Measurements from ENCODE around the gene MARK3.

MARK3 gene

GRCh38 chr14:103456167-103456835, 71.1 kb downstream of the MARK3 start:
- no peaks in the 10 kb centered on the region for H3K27me3 ChIP-seq (ENCODE audit: insufficient read depth, poor library complexity, severe bottlenecking)
- no peak overlapping the region for H3K4me3 ChIP-seq (replicated peaks; ENCODE audit: insufficient read depth, low read length)
- H3K27ac ChIP-seq (replicated peaks): no peak overlapping the region
- TF ChIP-seq SPI1 (IDR thresholded peaks at IDR 0.05; ENCODE audit: borderline replicate concordance, low read depth): no peak
- no peak for TF ChIP-seq REST (IDR thresholded peaks at IDR 0.05; ENCODE audit: insufficient replicate concordance, low read depth)
- TF ChIP-seq CTCF (IDR thresholded peaks at IDR 0.05; ENCODE audit: insufficient read depth, low read length): no peak
- TF ChIP-seq POLR2AphosphoS5 (IDR thresholded peaks at IDR 0.05; ENCODE audit: low read depth): no peak
- no peak for TF ChIP-seq GABPA (IDR thresholded peaks at IDR 0.05; ENCODE audit: low read depth)
- no peak for DNase-seq (ENCODE audit: low read depth in 1 of 2, low spot score in 1 of 2)

- Histone ChIP-seq H3K4me3 (replicated peaks; ENCODE audit: insufficient read depth, low read length) (no peak overlapping the region), H3K27ac (replicated peaks) (no peak overlapping the region), H3K27me3 (ENCODE audit: insufficient read depth, poor library complexity, severe bottlenecking) (no peaks in the 10 kb centered on the region)
- TF ChIP-seq POLR2AphosphoS5 (IDR thresholded peaks at IDR 0.05; ENCODE audit: low read depth) (no peak), GABPA (IDR thresholded peaks at IDR 0.05; ENCODE audit: low read depth) (no peak), CTCF (IDR thresholded peaks at IDR 0.05; ENCODE audit: insufficient read depth, low read length) (no peak)
- no peak for DNase-seq (ENCODE audit: low read depth in 1 of 2, low spot score in 1 of 2)
Observed at GRCh38 chr14:103460415-103460814, 75.2 kb downstream of the MARK3 start.

GRCh38 chr14:103463149-103463548, 77.9 kb downstream of the MARK3 start:
- no peak overlapping the region for H3K4me3 ChIP-seq (replicated peaks; ENCODE audit: insufficient read depth, low read length)

More at GRCh38 chr14:103463149-103463548, 77.9 kb downstream of the MARK3 start:
- no peaks in the 10 kb centered on the region for H3K27me3 ChIP-seq (ENCODE audit: insufficient read depth, poor library complexity, severe bottlenecking)
- DNase-seq (ENCODE audit: low read depth in 1 of 2, low spot score in 1 of 2): no peak
- no peak for TF ChIP-seq SPI1 (IDR thresholded peaks at IDR 0.05; ENCODE audit: borderline replicate concordance, low read depth)
- TF ChIP-seq GABPA (IDR thresholded peaks at IDR 0.05; ENCODE audit: low read depth): no peak
- no peak for TF ChIP-seq CTCF (IDR thresholded peaks at IDR 0.05; ENCODE audit: insufficient read depth, low read length)
- no peak for TF ChIP-seq REST (IDR thresholded peaks at IDR 0.05; ENCODE audit: insufficient replicate concordance, low read depth)
- no peak for TF ChIP-seq POLR2AphosphoS5 (IDR thresholded peaks at IDR 0.05; ENCODE audit: low read depth)
- no peak overlapping the region for H3K27ac ChIP-seq (replicated peaks)

Measured in HL-60 (cell line).